ENCODE measurements around the gene DAB2. TPM values are rescaled to one million over a fixed set of nuclear protein-coding genes. Genes with fewer than 3 reads are reported as not detected.

Gene DAB2
- total and polyA plus RNA-seq, 4 donors = 29.6 to 112 (median 69.8) TPM

- WGBS, 2 donors = 95 to 100% methylated on average over 1 of the region's 1 CpG
- Histone ChIP-seq H3K9ac (ENCODE audit: insufficient read depth in 1 of 2, low read length in 2 of 2) (no peak overlapping the region), H3K9me3 (ENCODE audit: control insufficient read depth in 4 of 4, insufficient read depth in 3 of 4, low read length in 3 of 4) (peaks cover 0 to 3% (median 0%) of the 10 kb centered on the region in 4 donors), H3K4me3 (no peak overlapping the region), H3K27me3 (ENCODE audit: control insufficient read depth in 3 of 3, insufficient read depth in 3 of 3, low read length in 2 of 3) (no peaks in the 10 kb centered on the region), H3K27ac (ENCODE audit: low read depth in 1 of 2, low read length in 1 of 2) (no peak overlapping the region), H3K36me3 (ENCODE audit: control insufficient read depth in 4 of 4, insufficient read depth in 4 of 4, low read length in 4 of 4) (no peaks in the 10 kb centered on the region), H3K4me1 (ENCODE audit: control insufficient read depth in 5 of 5, insufficient read depth in 5 of 5, low read length in 5 of 5) (no peaks in the 10 kb centered on the region)
- TF ChIP-seq CTCF (IDR thresholded peaks at IDR 0.05; ENCODE audit: control extremely low read depth, extremely low read depth) = no peak
- DNase-seq = no peak
- no peak for ATAC-seq (ENCODE audit: insufficient read depth, low FRiP score)
Observed at GRCh38 chr5:39342460-39342859, 82.3 kb downstream of the DAB2 start.

- ATAC-seq (ENCODE audit: insufficient read depth, low FRiP score) (no peak), DNase-seq (peak in 1 of 3 donors; percentile 22)
- Histone ChIP-seq H3K36me3 (ENCODE audit: control insufficient read depth in 4 of 4, insufficient read depth in 4 of 4, low read length in 4 of 4) (no peaks in the 10 kb centered on the region), H3K27me3 (ENCODE audit: control insufficient read depth in 3 of 3, insufficient read depth in 3 of 3, low read length in 2 of 3) (no peaks in the 10 kb centered on the region), H3K9ac (ENCODE audit: insufficient read depth in 1 of 2, low read length in 2 of 2) (no peak overlapping the region), H3K4me3 (no peak overlapping the region), H3K27ac (ENCODE audit: low read depth in 1 of 2, low read length in 1 of 2) (no peak overlapping the region), H3K9me3 (ENCODE audit: control insufficient read depth in 4 of 4, insufficient read depth in 3 of 4, low read length in 3 of 4) (peaks cover 0 to 3% (median 0%) of the 10 kb centered on the region in 4 donors), H3K4me1 (ENCODE audit: control insufficient read depth in 5 of 5, insufficient read depth in 5 of 5, low read length in 5 of 5) (no peaks in the 10 kb centered on the region)
- 96 to 97% methylated on average over 1 of the region's 1 CpG for WGBS, 2 donors
- no peak for TF ChIP-seq CTCF (IDR thresholded peaks at IDR 0.05; ENCODE audit: control extremely low read depth, extremely low read depth)
Observed at GRCh38 chr5:39341896-39342295, 82.9 kb downstream of the DAB2 start.

GRCh38 chr5:39340506-39340905 lies 84.3 kb downstream of the DAB2 start:
- DNase-seq = no peak
- WGBS, 2 donors = 71 to 92% methylated on average over 1 of the region's 1 CpG

More at GRCh38 chr5:39340506-39340905, 84.3 kb downstream of the DAB2 start:
- Histone ChIP-seq H3K27me3 (ENCODE audit: control insufficient read depth in 3 of 3, insufficient read depth in 3 of 3, low read length in 2 of 3) (no peaks in the 10 kb centered on the region), H3K9me3 (ENCODE audit: control insufficient read depth in 4 of 4, insufficient read depth in 3 of 4, low read length in 3 of 4) (peaks cover 0 to 3% (median 0%) of the 10 kb centered on the region in 4 donors), H3K27ac (ENCODE audit: low read depth in 1 of 2, low read length in 1 of 2) (no peak overlapping the region), H3K4me1 (ENCODE audit: control insufficient read depth in 5 of 5, insufficient read depth in 5 of 5, low read length in 5 of 5) (peaks cover 0 to 2% (median 0%) of the 10 kb centered on the region in 5 donors), H3K9ac (ENCODE audit: insufficient read depth in 1 of 2, low read length in 2 of 2) (no peak overlapping the region), H3K4me3 (no peak overlapping the region), H3K36me3 (ENCODE audit: control insufficient read depth in 4 of 4, insufficient read depth in 4 of 4, low read length in 4 of 4) (no peaks in the 10 kb centered on the region)
- ATAC-seq (ENCODE audit: insufficient read depth, low FRiP score) = no peak
- no peak for TF ChIP-seq CTCF (IDR thresholded peaks at IDR 0.05; ENCODE audit: control extremely low read depth, extremely low read depth)

Data from lung (tissue), 12 donors.